Fibroblast of lung (primary cell): ENCODE results near the gene ZNF672. TPM values are rescaled to one million over a fixed set of nuclear protein-coding genes. Genes with fewer than 3 reads are reported as not detected.

ENCODE experiments used
- DNase-seq, 2 donors: peaks; one replicate each; pipeline versions ENCODE4 v3.0.0 to v3.0.0-alpha.2; 2010; ENCODE audit warnings: low read depth in 2 of 2
- H2AFZ ChIP-seq: 2 replicates; pipeline ENCODE4 v1.5.1; 2012; ENCODE audit warnings: low read length, control low read depth, inconsistent platforms
- H3K27ac ChIP-seq: 2 replicates; pipeline ENCODE4 v1.5.1; 2011; ENCODE audit warnings: low read length, control low read depth; ENCODE audit not compliant: insufficient read depth
- H3K27me3 ChIP-seq: 2 replicates; pipeline ENCODE4 v1.5.1; 2011; ENCODE audit warnings: mild to moderate bottlenecking, low read length; ENCODE audit not compliant: control insufficient read depth, insufficient read depth
- H3K36me3 ChIP-seq: 2 replicates; pipeline ENCODE4 v1.5.1; 2011; ENCODE audit warnings: low read length; ENCODE audit not compliant: control insufficient read depth, insufficient read depth
- H3K4me1 ChIP-seq: 2 replicates; pipeline ENCODE4 v1.5.1; 2011; ENCODE audit warnings: low read length; ENCODE audit not compliant: control insufficient read depth, insufficient read depth; ENCODE audit errors: extremely low read depth
- H3K4me2 ChIP-seq: 2 replicates; pipeline ENCODE4 v1.5.1; 2011; ENCODE audit warnings: low read length, control low read depth; ENCODE audit not compliant: insufficient read depth; ENCODE audit errors: extremely low read depth
- H3K4me3 ChIP-seq, 4 experiments: fragments of 200-600 bp in 1 of 4; sonication (generic) in 1 of 4; replicated peaks in 1 of 4; 2 replicates each; pipeline ENCODE4 v1.5.1; 2011 to 2016; ENCODE audit warnings: low read length in 4 of 4, low read depth in 3 of 4, mild to moderate bottlenecking in 3 of 4, control low read depth in 2 of 4, inconsistent platforms in 1 of 4, mixed read lengths in 1 of 4; ENCODE audit not compliant: insufficient read depth in 1 of 4; ENCODE audit errors: control extremely low read depth in 1 of 4
- H3K79me2 ChIP-seq: 2 replicates; pipeline ENCODE4 v1.5.1; 2012; ENCODE audit warnings: mild to moderate bottlenecking, low read length, inconsistent platforms; ENCODE audit not compliant: control insufficient read depth, insufficient read depth
- H3K9ac ChIP-seq: 2 replicates; pipeline ENCODE4 v1.5.1; 2011; ENCODE audit warnings: mild to moderate bottlenecking, low read length, control low read depth; ENCODE audit not compliant: insufficient read depth
- H3K9me3 ChIP-seq: 2 replicates; pipeline ENCODE4 v1.5.1; 2012; ENCODE audit warnings: low read depth, low read length; ENCODE audit not compliant: control insufficient read depth, insufficient read depth
- H4K20me1 ChIP-seq: 2 replicates; pipeline ENCODE4 v1.5.1; 2011; ENCODE audit warnings: low read length; ENCODE audit not compliant: control insufficient read depth, insufficient read depth; ENCODE audit errors: extremely low read depth
- EZH2 ChIP-seq: IDR thresholded peaks from 2 replicates; pipeline ENCODE4 v1.5.1; 2012; ENCODE audit warnings: low read length, control low read depth, mild to moderate bottlenecking; ENCODE audit errors: missing control alignments
- polyA plus RNA-seq, 2 donors: library from polyadenylated mRNA; depleted of rRNA in 1 of 2; stranded (reverse) in 1 of 2; unstranded in 1 of 2; fragments of >200 nt; gene quantifications; 2 replicates each; pipeline ENCODE4 v1.2.1, GENCODE V29; 2011 to 2012; ENCODE audit warnings: missing spikeins in 1 of 2
- total RNA-seq: library from RNA; depleted of rRNA; stranded (reverse); fragments of >200 nt; gene quantifications from 2 replicates; pipeline ENCODE4 v1.2.1, GENCODE V29; 2014
- TF ChIP-seq, protein P1 (sequence below), 2 donors: IDR thresholded peaks in 1 of 2; conservative IDR thresholded peaks in 1 of 2; 1 replicate in 1 of 2; 2 replicates in 1 of 2; pipeline ENCODE4 v1.5.1; 2011 to 2012; ENCODE audit warnings: low read length in 2 of 2, control low read depth in 1 of 2, inconsistent platforms in 1 of 2, low read depth in 1 of 2, mild to moderate bottlenecking in 1 of 2

Gene ZNF672
- total and polyA plus RNA-seq, 2 donors (not counting 1 experiment from before 2014, with no cell fraction given), result 10.3 to 15.5 TPM

DNA sequence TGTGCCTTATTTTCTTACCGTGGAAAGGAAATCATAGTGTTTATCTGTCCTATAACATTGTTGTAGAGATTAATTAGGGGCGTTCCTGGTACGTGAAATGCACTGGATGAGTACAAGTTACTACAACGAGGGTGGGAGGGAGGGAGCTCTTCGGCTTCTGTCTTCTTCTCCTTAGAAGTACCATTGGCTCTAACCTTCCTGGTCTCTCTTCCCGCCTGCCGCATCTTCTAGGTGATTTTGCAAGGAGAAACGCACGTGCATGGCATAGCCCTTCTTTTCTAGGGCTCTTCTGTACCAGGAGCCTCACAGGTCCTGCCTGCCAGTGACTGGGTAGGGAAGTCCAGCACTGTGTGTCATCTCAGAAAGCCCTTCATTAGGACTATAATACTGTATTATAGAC, 29.1 kb upstream of the ZNF672 start:
- Histone ChIP-seq H3K4me3 (no peak overlapping the region), H3K4me1 (peaks cover 8% of the 10 kb centered on the region), H3K79me2 (no peaks in the 10 kb centered on the region), H3K9me3 (no peaks in the 10 kb centered on the region), H3K4me2 (no peak overlapping the region), H3K27ac (no peak overlapping the region), H3K36me3 (peaks cover 19% of the 10 kb centered on the region), H4K20me1 (no peaks in the 10 kb centered on the region), H3K9ac (no peak overlapping the region), H2AFZ (no peak overlapping the region), H3K27me3 (no peaks in the 10 kb centered on the region)
- no peak for DNase-seq
- no peak for TF ChIP-seq EZH2

DNA sequence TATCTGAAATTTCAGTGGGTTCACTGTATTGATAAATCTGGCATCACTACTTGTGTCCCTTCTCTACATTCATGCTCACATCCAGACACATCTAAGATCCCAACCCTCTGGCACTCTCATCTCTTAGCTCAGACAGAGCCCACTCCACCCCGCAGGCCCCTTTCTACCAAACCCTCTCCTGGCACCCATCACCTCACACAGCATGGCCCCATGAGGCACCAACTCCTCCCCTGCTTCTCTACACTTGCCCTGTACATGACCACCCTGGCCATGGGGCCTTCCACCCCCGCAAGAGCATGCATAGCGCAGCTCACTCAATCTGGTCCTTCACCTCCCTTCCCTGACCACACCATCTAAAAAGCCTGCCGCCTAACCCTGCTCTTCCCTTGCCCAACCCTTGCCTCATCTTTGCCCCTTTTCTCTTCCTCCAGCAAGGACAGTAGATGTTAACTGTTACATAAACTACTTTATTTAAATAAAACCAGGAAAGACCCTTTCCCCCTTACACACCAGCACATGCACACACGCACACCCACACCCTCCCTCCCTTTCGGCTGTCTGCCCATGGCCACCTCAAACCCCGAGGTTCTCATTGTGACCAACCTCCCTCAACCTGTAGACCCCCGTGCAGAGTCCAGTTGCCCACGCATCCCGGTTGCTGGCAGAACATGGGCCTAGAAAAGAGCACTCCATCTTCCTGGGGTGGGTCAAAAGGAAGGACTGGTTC, 27.9 kb upstream of the ZNF672 start:
- Histone ChIP-seq H3K27ac (no peak overlapping the region), H3K9me3 (no peaks in the 10 kb centered on the region), H3K4me2 (no peak overlapping the region), H3K27me3 (no peaks in the 10 kb centered on the region), H2AFZ (no peak overlapping the region), H3K79me2 (no peaks in the 10 kb centered on the region), H4K20me1 (no peaks in the 10 kb centered on the region), H3K9ac (no peak overlapping the region), H3K36me3 (peaks cover 22% of the 10 kb centered on the region), H3K4me1 (peaks cover 8% of the 10 kb centered on the region), H3K4me3 (no peak overlapping the region)
- TF ChIP-seq EZH2, result no peak
- TF ChIP-seq, protein P1, sequence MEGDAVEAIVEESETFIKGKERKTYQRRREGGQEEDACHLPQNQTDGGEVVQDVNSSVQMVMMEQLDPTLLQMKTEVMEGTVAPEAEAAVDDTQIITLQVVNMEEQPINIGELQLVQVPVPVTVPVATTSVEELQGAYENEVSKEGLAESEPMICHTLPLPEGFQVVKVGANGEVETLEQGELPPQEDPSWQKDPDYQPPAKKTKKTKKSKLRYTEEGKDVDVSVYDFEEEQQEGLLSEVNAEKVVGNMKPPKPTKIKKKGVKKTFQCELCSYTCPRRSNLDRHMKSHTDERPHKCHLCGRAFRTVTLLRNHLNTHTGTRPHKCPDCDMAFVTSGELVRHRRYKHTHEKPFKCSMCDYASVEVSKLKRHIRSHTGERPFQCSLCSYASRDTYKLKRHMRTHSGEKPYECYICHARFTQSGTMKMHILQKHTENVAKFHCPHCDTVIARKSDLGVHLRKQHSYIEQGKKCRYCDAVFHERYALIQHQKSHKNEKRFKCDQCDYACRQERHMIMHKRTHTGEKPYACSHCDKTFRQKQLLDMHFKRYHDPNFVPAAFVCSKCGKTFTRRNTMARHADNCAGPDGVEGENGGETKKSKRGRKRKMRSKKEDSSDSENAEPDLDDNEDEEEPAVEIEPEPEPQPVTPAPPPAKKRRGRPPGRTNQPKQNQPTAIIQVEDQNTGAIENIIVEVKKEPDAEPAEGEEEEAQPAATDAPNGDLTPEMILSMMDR (conservative IDR thresholded peaks at IDR 0.05 in 1 of 2, IDR thresholded peaks at IDR 0.05 in 1 of 2; ENCODE audit: low read depth in 1 of 2, low read length in 2 of 2), result no peak
- no peak for DNase-seq

DNA sequence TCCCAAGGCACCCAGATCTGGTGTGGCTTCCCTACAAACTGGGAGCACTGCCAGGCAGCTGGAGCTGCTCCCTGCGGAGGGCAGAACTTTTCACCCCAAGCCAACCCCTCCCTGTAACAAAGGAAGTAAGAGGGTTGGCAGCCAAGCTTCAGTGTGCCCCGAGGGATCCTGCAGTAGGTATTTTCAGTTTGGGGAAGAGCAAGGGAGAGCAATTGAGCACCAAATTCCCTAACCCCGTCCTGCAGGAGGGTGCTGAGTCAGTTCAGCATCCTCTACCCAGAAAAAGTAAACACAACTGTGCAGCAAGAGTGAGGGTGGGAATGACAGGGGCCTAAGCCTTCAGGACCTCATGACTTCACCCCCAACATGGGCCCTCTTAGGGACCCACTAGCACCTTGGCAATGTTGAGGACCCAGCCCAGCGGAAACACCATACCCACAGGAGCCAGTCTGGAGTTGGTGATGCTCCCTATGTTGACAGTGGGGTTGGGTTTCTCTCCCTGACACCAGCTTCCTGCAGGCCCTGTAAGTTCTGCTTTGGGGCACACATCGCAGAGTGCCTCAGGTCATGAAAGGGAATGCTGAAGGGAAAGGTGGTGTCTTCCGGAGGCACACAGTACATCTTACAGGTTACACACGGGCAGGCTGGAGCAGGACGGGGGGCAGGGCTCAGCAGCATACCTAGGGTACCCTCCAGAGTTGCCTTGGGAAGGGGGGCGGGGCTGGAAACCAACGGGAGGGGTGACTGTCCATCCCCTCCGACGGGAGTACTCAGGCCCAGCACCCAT, 27.1 kb upstream of the ZNF672 start:
- H2AFZ ChIP-seq, result no peak overlapping the region
- peak in 1 of 2 donors; percentile 22 for DNase-seq
- TF ChIP-seq, protein P1 (conservative IDR thresholded peaks at IDR 0.05 in 1 of 2, IDR thresholded peaks at IDR 0.05 in 1 of 2; ENCODE audit: low read depth in 1 of 2, low read length in 2 of 2), result no peak
- no peak for TF ChIP-seq EZH2
- H3K4me2 ChIP-seq, result no peak overlapping the region
- no peaks in the 10 kb centered on the region for H3K27me3 ChIP-seq
- no peaks in the 10 kb centered on the region for H3K79me2 ChIP-seq
- peaks cover 22% of the 10 kb centered on the region for H3K36me3 ChIP-seq
- H3K9ac ChIP-seq, result no peak overlapping the region
- H3K4me1 ChIP-seq, result peaks cover 8% of the 10 kb centered on the region
- H3K9me3 ChIP-seq, result no peaks in the 10 kb centered on the region
- no peak overlapping the region for H3K4me3 ChIP-seq
- H3K27ac ChIP-seq, result no peak overlapping the region
- H4K20me1 ChIP-seq, result no peaks in the 10 kb centered on the region
